CD4-positive, alpha-beta T cell (primary cell): Measurements from ENCODE around the gene AXL. TPM values are rescaled to one million over a fixed set of nuclear protein-coding genes. Genes with fewer than 3 reads are reported as not detected.

Source experiments
- ATAC-seq: fragments of 200-7000 bp; cut with Tn5 transposase; one replicate; pipeline ENCODE4 v1.10.0; 2022; ENCODE audit warnings: mild to moderate bottlenecking; ENCODE audit not compliant: poor library complexity
- CTCF ChIA-PET: fragments of 350-600 bp; sonication (Branson Sonifier 250); formaldehyde crosslinking; loops from one replicate; lab custom pipeline; 2021; ENCODE audit warnings: antibody characterized with exemption, inconsistent platforms; lab: Charles Lee
- POLR2A ChIA-PET: fragments of 350-600 bp; sonication (Branson Sonifier 250); formaldehyde crosslinking; loops from one replicate; lab custom pipeline; 2021; ENCODE audit warnings: antibody characterized with exemption, inconsistent platforms; lab: Charles Lee
- DNase-seq, 14 experiments: peaks; one replicate each; pipeline ENCODE4 v3.0.0-alpha.2; 2013 to 2020; ENCODE audit warnings: mixed read lengths in 2 of 14
- H3K27ac ChIP-seq, 2 donors: one replicate each; pipeline versions ENCODE4 v1.5.1 to v1.7.0; 2013; ENCODE audit warnings: low read length in 2 of 2, low read depth in 1 of 2, mild to moderate bottlenecking in 1 of 2
- H3K27me3 ChIP-seq, 2 experiments: 1 replicate in 1 of 2; 2 replicates in 1 of 2; pipeline versions ENCODE4 v1.6.1 to v1.7.0; 2013; ENCODE audit warnings: low read length in 2 of 2, control low read depth in 1 of 2, mild to moderate bottlenecking in 1 of 2, moderate library complexity in 1 of 2; ENCODE audit not compliant: insufficient read depth in 2 of 2, control insufficient read depth in 1 of 2
- H3K36me3 ChIP-seq: one replicate; pipeline ENCODE4 v1.6.1; 2013; ENCODE audit warnings: low read length, control low read depth; ENCODE audit not compliant: insufficient read depth
- H3K4me1 ChIP-seq: one replicate; pipeline ENCODE4 v1.6.1; 2013; ENCODE audit warnings: low read length, control low read depth; ENCODE audit not compliant: insufficient read depth
- H3K4me3 ChIP-seq: one replicate; pipeline ENCODE4 v1.5.1; 2013; ENCODE audit warnings: mild to moderate bottlenecking, low read length, moderate library complexity
- H3K9me3 ChIP-seq, 2 experiments: 1 replicate in 1 of 2; 2 replicates in 1 of 2; pipeline versions ENCODE4 v1.6.1 to v1.7.0; 2013; ENCODE audit warnings: low read length in 2 of 2, mild to moderate bottlenecking in 2 of 2, control low read depth in 1 of 2, moderate library complexity in 1 of 2; ENCODE audit not compliant: control insufficient read depth in 1 of 2, insufficient read depth in 1 of 2
- H3K27ac Mint-ChIP-seq: one replicate; pipeline ENCODE4 v1.8.0; 2020; ENCODE audit warnings: mixed read lengths
- H3K27me3 Mint-ChIP-seq: one replicate; pipeline ENCODE4 v1.8.0; 2021; ENCODE audit warnings: mixed read lengths
- H3K36me3 Mint-ChIP-seq: one replicate; pipeline ENCODE4 v1.8.0; 2021; ENCODE audit warnings: low read depth, mixed read lengths
- H3K4me1 Mint-ChIP-seq: one replicate; pipeline ENCODE4 v1.8.0; 2021; ENCODE audit warnings: low read depth, mixed read lengths
- H3K4me3 Mint-ChIP-seq: one replicate; pipeline ENCODE4 v1.8.0; 2020; ENCODE audit warnings: mild to moderate bottlenecking, mixed read lengths
- H3K9me3 Mint-ChIP-seq: one replicate; pipeline ENCODE4 v1.8.0; 2020; ENCODE audit warnings: mixed read lengths
- CTCF ChIP-seq: fragments of 200-600 bp; IDR thresholded peaks from one replicate; pipeline ENCODE4 v1.8.0; 2022; ENCODE audit warnings: antibody characterized with exemption, mild to moderate bottlenecking
- intact Hi-C, 2 experiments: fragments of 100-400 bp; cut with DNase I in 1 of 2; cut with micrococcal nuclease in 1 of 2; formaldehyde crosslinking; loops; one replicate each; pipeline versions ENCODE4 v1.15.1 to v1.9.0; 2023 to 2025; cut with DNase I, micrococcal nuclease
- total RNA-seq, 174 experiments: library from RNA in 2 of 174; stranded (reverse) in 2 of 174; gene quantifications; one replicate each; pipeline ENCODE4 v1.2.3 and lab custom pipeline; 2021 to 2026

Gene AXL
- total RNA-seq, 2 experiments from 2014 or later, result 0.30 to 0.42 TPM

- peaks cover 95% of the 10 kb centered on the region for H3K4me1 ChIP-seq
- H3K36me3 ChIP-seq, result peaks cover 44% of the 10 kb centered on the region
- no peaks in the 10 kb centered on the region for H3K9me3 ChIP-seq
- peak overlapping the region; percentile 46 for H3K4me3 ChIP-seq
- peak; percentile 6 for ATAC-seq
- peaks cover 94% of the 10 kb centered on the region for H3K4me1 Mint-ChIP-seq
- H3K9me3 Mint-ChIP-seq, result no peaks in the 10 kb centered on the region
- peak overlapping the region; percentile 97 for H3K27ac Mint-ChIP-seq
- intact Hi-C loops, result loop anchor here (1.0 to 10.0 kb wide), 6 partner anchors 44 to 645 kb away; partner anchors contain the start of gene TGFB1 (in 1 of the 2)
- no peak for TF ChIP-seq CTCF
- POLR2A ChIA-PET, result interaction anchor here (0.6 to 12.9 kb wide), 12 partner anchors 9 to 644 kb away, joined by 3 to 314 read pairs (median 8); partner anchors contain the start of genes B9D2, HNRNPUL1 and TGFB1
- CTCF ChIA-PET, result interaction anchor here (1.2 to 5.0 kb wide), 7 partner anchors 9 to 103 kb away, joined by 3 to 43 read pairs (median 20); partner anchors contain the start of genes HNRNPUL1 and TGFB1
- H3K27me3 Mint-ChIP-seq, result no peaks in the 10 kb centered on the region
- H3K27ac ChIP-seq, result peak overlapping the region; percentile 95 to 97
- no peaks in the 10 kb centered on the region for H3K27me3 ChIP-seq
- peak overlapping the region; percentile 95 for H3K4me3 Mint-ChIP-seq
- DNase-seq, result peak in 4 of 14 experiments; percentile 35 to 80 (median 78)
- peaks cover 85% of the 10 kb centered on the region for H3K36me3 Mint-ChIP-seq
Observed at GRCh38 chr19:41307090-41307875, 88.3 kb downstream of the AXL start.

GRCh38 chr19:41307954-41308449 lies 89.0 kb downstream of the AXL start:
- Mint-ChIP-seq H3K4me3 (peak overlapping the region; percentile 95), H3K9me3 (no peaks in the 10 kb centered on the region), H3K4me1 (peaks cover 94% of the 10 kb centered on the region), H3K27me3 (no peaks in the 10 kb centered on the region), H3K36me3 (peaks cover 85% of the 10 kb centered on the region), H3K27ac (peak overlapping the region; percentile 97)
- peak overlapping the region; percentile 95 to 97 for H3K27ac ChIP-seq
- intact Hi-C loops, result loop anchor here (1.0 to 10.0 kb wide), 15 partner anchors 8 to 646 kb away; partner anchors contain the start of gene TGFB1 (in 2 of the 2)
- no peaks in the 10 kb centered on the region for H3K27me3 ChIP-seq
- H3K9me3 ChIP-seq, result no peaks in the 10 kb centered on the region
- ATAC-seq (peak; percentile 6), DNase-seq (peak in 1 of 14 experiments; percentile 50)
- ChIA-PET POLR2A (interaction anchor here (0.7 to 12.9 kb wide), 13 partner anchors 10 to 132 kb away, joined by 3 to 314 read pairs (median 6); partner anchors contain the start of genes B9D2, HNRNPUL1 and TGFB1), CTCF (interaction anchor here (1.2 to 5.0 kb wide), 7 partner anchors 10 to 119 kb away, joined by 3 to 43 read pairs (median 20); partner anchors contain the start of genes B3GNT8, HNRNPUL1 and TGFB1)
- H3K4me3 ChIP-seq, result peak overlapping the region; percentile 46
- H3K36me3 ChIP-seq, result peaks cover 46% of the 10 kb centered on the region
- no peak for TF ChIP-seq CTCF
- H3K4me1 ChIP-seq, result peaks cover 95% of the 10 kb centered on the region

GRCh38 chr19:41308450-41309179 lies 89.6 kb downstream of the AXL start:
- Mint-ChIP-seq H3K27me3 (no peaks in the 10 kb centered on the region), H3K4me1 (peaks cover 94% of the 10 kb centered on the region), H3K36me3 (peaks cover 85% of the 10 kb centered on the region), H3K9me3 (no peaks in the 10 kb centered on the region), H3K27ac (peak overlapping the region; percentile 97), H3K4me3 (peak overlapping the region; percentile 95)
- H3K27me3 ChIP-seq, result no peaks in the 10 kb centered on the region
- ATAC-seq (peak; percentile 57), DNase-seq (peak; percentile 85 to 99 (median 94))
- H3K4me3 ChIP-seq, result peak overlapping the region; percentile 64
- POLR2A ChIA-PET, result interaction anchor here (0.6 to 12.9 kb wide), 14 partner anchors 8 to 133 kb away, joined by 3 to 314 read pairs (median 5); partner anchors contain the start of genes B9D2, HNRNPUL1 and TGFB1
- H3K27ac ChIP-seq, result peak overlapping the region; percentile 95 to 97
- TF ChIP-seq CTCF, result peak; percentile 94
- peaks cover 46% of the 10 kb centered on the region for H3K36me3 ChIP-seq
- intact Hi-C loops, result loop anchor here (1.0 to 10.0 kb wide), 13 partner anchors 8 to 646 kb away; partner anchors contain the start of gene TGFB1 (in 2 of the 2)
- CTCF ChIA-PET, result interaction anchor here (0.8 to 5.0 kb wide), 9 partner anchors 10 to 118 kb away, joined by 3 to 43 read pairs (median 9); partner anchors contain the start of genes B3GNT8, HNRNPUL1 and TGFB1
- peaks cover 92% of the 10 kb centered on the region for H3K4me1 ChIP-seq
- no peaks in the 10 kb centered on the region for H3K9me3 ChIP-seq
